Measurements from ENCODE around the gene KCNT2. TPM values are rescaled to one million over a fixed set of nuclear protein-coding genes. Genes with fewer than 3 reads are reported as not detected.

Gene KCNT2
- total RNA-seq, 1 donor from 2014 or later, result 29.8 TPM

- no peaks in the 10 kb centered on the region for H3K36me3 ChIP-seq
- H3F3A ChIP-seq (ENCODE audit: low read depth), result no peaks in the 10 kb centered on the region
- no peak overlapping the region for H3K4me3 ChIP-seq
- H4K20me1 ChIP-seq (ENCODE audit: low read depth), result no peaks in the 10 kb centered on the region
- H3K4me2 ChIP-seq, result no peak overlapping the region
- H3K27ac ChIP-seq, result no peak overlapping the region
- no peaks in the 10 kb centered on the region for H3K36me3 Mint-ChIP-seq
- no peak for DNase-seq (ENCODE audit: low spot score)
- H3K27me3 ChIP-seq, result no peaks in the 10 kb centered on the region
- H3K4me1 Mint-ChIP-seq, result no peaks in the 10 kb centered on the region
- H3K27ac Mint-ChIP-seq, result no peak overlapping the region
- no peaks in the 10 kb centered on the region for H3K9me3 ChIP-seq (ENCODE audit: low read depth)
- no peak for TF ChIP-seq EZH2phosphoT487 (IDR thresholded peaks at IDR 0.05)
- no peak for TF ChIP-seq EZH2 (IDR thresholded peaks at IDR 0.05)
- TF ChIP-seq CTCF (IDR thresholded peaks at IDR 0.05), result no peak
- peaks cover 2% of the 10 kb centered on the region for H3K27me3 Mint-ChIP-seq (ENCODE audit: insufficient read depth, low read depth)
- no peaks in the 10 kb centered on the region for H3K9me3 Mint-ChIP-seq
- H2AFZ ChIP-seq (replicated peaks), result no peak overlapping the region
- no peak overlapping the region for H3K9ac ChIP-seq
- no peaks in the 10 kb centered on the region for H3K4me1 ChIP-seq
- H3K4me3 Mint-ChIP-seq, result no peak overlapping the region
- H3K79me2 ChIP-seq (ENCODE audit: low read depth), result peaks cover 27% of the 10 kb centered on the region
Measured at GRCh38 chr1:196494766-196495165, 113.5 kb downstream of the KCNT2 start.

GRCh38 chr1:196493881-196494280 is 114.4 kb downstream of the KCNT2 start:
- peaks cover 4% of the 10 kb centered on the region for H3K4me1 Mint-ChIP-seq
- TF ChIP-seq EZH2phosphoT487 (IDR thresholded peaks at IDR 0.05), result no peak
- no peak for TF ChIP-seq EZH2 (IDR thresholded peaks at IDR 0.05)
- TF ChIP-seq CTCF (IDR thresholded peaks at IDR 0.05), result no peak
- no peaks in the 10 kb centered on the region for H3K36me3 Mint-ChIP-seq

GRCh38 chr1:196488579-196488978 is 119.7 kb downstream of the KCNT2 start:
- no peak for DNase-seq (ENCODE audit: low spot score)
- TF ChIP-seq EZH2phosphoT487 (IDR thresholded peaks at IDR 0.05) (no peak), CTCF (IDR thresholded peaks at IDR 0.05) (no peak), EZH2 (IDR thresholded peaks at IDR 0.05) (no peak)
- no peak overlapping the region for H2AFZ ChIP-seq (replicated peaks)
- Mint-ChIP-seq H3K27me3 (ENCODE audit: insufficient read depth, low read depth) (no peaks in the 10 kb centered on the region), H3K9me3 (no peaks in the 10 kb centered on the region), H3K4me1 (peaks cover 4% of the 10 kb centered on the region), H3K27ac (no peak overlapping the region), H3K4me3 (no peak overlapping the region), H3K36me3 (peaks cover 7% of the 10 kb centered on the region)
- H3K36me3 ChIP-seq, result no peaks in the 10 kb centered on the region
- H3F3A ChIP-seq (ENCODE audit: low read depth), result no peaks in the 10 kb centered on the region
- H3K9me3 ChIP-seq (ENCODE audit: low read depth), result no peaks in the 10 kb centered on the region
- H3K79me2 ChIP-seq (ENCODE audit: low read depth), result no peaks in the 10 kb centered on the region
- no peaks in the 10 kb centered on the region for H3K4me1 ChIP-seq
- no peak overlapping the region for H3K9ac ChIP-seq
- no peaks in the 10 kb centered on the region for H3K27me3 ChIP-seq
- no peaks in the 10 kb centered on the region for H4K20me1 ChIP-seq (ENCODE audit: low read depth)
- no peak overlapping the region for H3K4me2 ChIP-seq
- no peak overlapping the region for H3K4me3 ChIP-seq
- no peak overlapping the region for H3K27ac ChIP-seq

More at GRCh38 chr1:196493881-196494280, 114.4 kb downstream of the KCNT2 start:
- H3K27ac ChIP-seq, result no peak overlapping the region
- H3K4me2 ChIP-seq, result no peak overlapping the region
- no peaks in the 10 kb centered on the region for H3K9me3 ChIP-seq (ENCODE audit: low read depth)
- Mint-ChIP-seq H3K4me3 (no peak overlapping the region), H3K27ac (no peak overlapping the region), H3K9me3 (no peaks in the 10 kb centered on the region), H3K27me3 (ENCODE audit: insufficient read depth, low read depth) (peaks cover 2% of the 10 kb centered on the region)
- DNase-seq (ENCODE audit: low spot score), result no peak
- no peak overlapping the region for H2AFZ ChIP-seq (replicated peaks)
- H3K4me3 ChIP-seq, result no peak overlapping the region
- no peaks in the 10 kb centered on the region for H3K4me1 ChIP-seq
- H3K27me3 ChIP-seq, result no peaks in the 10 kb centered on the region
- no peak overlapping the region for H3K9ac ChIP-seq
- peaks cover 20% of the 10 kb centered on the region for H3K79me2 ChIP-seq (ENCODE audit: low read depth)
- H3F3A ChIP-seq (ENCODE audit: low read depth), result no peaks in the 10 kb centered on the region
- H3K36me3 ChIP-seq, result no peaks in the 10 kb centered on the region
- no peaks in the 10 kb centered on the region for H4K20me1 ChIP-seq (ENCODE audit: low read depth)

Data from neural progenitor cell (in vitro differentiated cells).